Breast epithelium (tissue), 3 donors: Measurements from ENCODE around the gene NEU4.

Experiments used
- CTCF ChIP-seq, 3 donors: fragments of 450-650 bp; IDR thresholded peaks; one replicate each; pipeline ENCODE4 v1.5.1; 2016 to 2017; ENCODE audit warnings: antibody characterized with exemption in 3 of 3, mild to moderate bottlenecking in 3 of 3, moderate library complexity in 3 of 3
- POLR2A ChIP-seq: fragments of 450-650 bp; IDR thresholded peaks from one replicate; pipeline ENCODE4 v1.6.1; 2016; ENCODE audit warnings: antibody characterized with exemption, mild to moderate bottlenecking, moderate library complexity
- POLR2AphosphoS5 ChIP-seq, 3 donors: sonication (generic); formaldehyde crosslinking; IDR thresholded peaks; one replicate each; pipeline ENCODE4 v1.6.1; 2017; ENCODE audit warnings: antibody characterized with exemption in 3 of 3

GRCh38 chr2:241777170-241777685 lies 31.8 kb upstream of the NEU4 start:
- TF ChIP-seq POLR2A (no peak), CTCF (IDR thresholded peaks at IDR 0.05) (no peak), POLR2AphosphoS5 (IDR thresholded peaks at IDR 0.05) (no peak)
